A549 (cell line): Measurements from ENCODE around the gene DDX54. TPM values are rescaled to one million over a fixed set of nuclear protein-coding genes. Genes with fewer than 3 reads are reported as not detected.

Experiments used
- ATAC-seq, 2 experiments: fragments of 200-7000 bp in 1 of 2; fragments of >200 bp in 1 of 2; cut with Nextera tagmentation in 1 of 2; cut with Tn5 transposase in 1 of 2; 3 replicates each; pipeline versions ENCODE4 v1.8.0 to v1.9.1; 2018 to 2020; ENCODE audit warnings: mild to moderate bottlenecking in 1 of 2, moderate library complexity in 1 of 2
- CTCF ChIA-PET: fragments of 300-600 bp; sonication (Branson Sonifier 250); formaldehyde crosslinking; extraction: SDS; loops from one replicate; lab custom pipeline; 2021; ENCODE audit warnings: antibody characterized with exemption, inconsistent platforms; lab: Yijun Ruan, JAX
- POLR2A ChIA-PET: fragments of 350-600 bp; formaldehyde crosslinking; extraction: SDS; loops from one replicate; lab custom pipeline; 2021; ENCODE audit warnings: antibody characterized with exemption, inconsistent platforms; lab: Yijun Ruan, JAX
- DNase-seq, 2 experiments: peaks; one replicate each; pipeline versions ENCODE4 v3.0.0 to v3.0.0-alpha.2; 2011 to 2016; ENCODE audit warnings: low read depth in 1 of 2, low spot score in 1 of 2
- FAIRE-seq: peaks from 2 replicates; lab custom pipeline; 2011; peaks lifted over from hg19 to GRCh38; lab: Jason Lieb, UNC
- H3K27ac ChIP-seq, 2 experiments: fragments of >200 bp; sonication (Bioruptor Twin); formaldehyde crosslinking; 3 replicates each; pipeline ENCODE4 v1.5.1; 2016 to 2017
- H3K4me1 ChIP-seq: fragments of >200 bp; sonication (Bioruptor Twin); formaldehyde crosslinking; 3 replicates; pipeline ENCODE4 v1.6.1; 2016
- H3K4me2 ChIP-seq: fragments of >200 bp; sonication (Bioruptor Twin); formaldehyde crosslinking; 3 replicates; pipeline ENCODE4 v1.6.1; 2016
- H3K4me3 ChIP-seq: fragments of >200 bp; sonication (Bioruptor Twin); formaldehyde crosslinking; 3 replicates; pipeline ENCODE4 v1.5.1; 2016
- H3K9me3 ChIP-seq: fragments of >200 bp; sonication (Bioruptor Twin); formaldehyde crosslinking; 3 replicates; pipeline ENCODE4 v1.6.1; 2016
- ATOH8 ChIP-seq: fragments of 250-450 bp; sonication (Bioruptor Pico); IDR thresholded peaks from 2 replicates; pipeline ENCODE4 v1.5.0; 2020; ENCODE audit warnings: low read depth, mild to moderate bottlenecking, moderate library complexity
- BCL3 ChIP-seq: fragments of >200 bp; sonication (Bioruptor Twin); formaldehyde crosslinking; IDR thresholded peaks from 3 replicates; pipeline ENCODE4 v1.6.1; 2016
- CBX2 ChIP-seq: fragments of 200-600 bp; sonication (generic); IDR thresholded peaks from 2 replicates; pipeline ENCODE4 v1.6.1; 2016; ENCODE audit warnings: low read depth, mild to moderate bottlenecking, borderline replicate concordance
- CEBPB ChIP-seq, 2 experiments: fragments of >200 bp in 1 of 2; sonication (Bioruptor Twin) in 1 of 2; formaldehyde crosslinking in 1 of 2; IDR thresholded peaks; 2 replicates each; pipeline ENCODE4 v1.6.1; 2012 to 2016
- CHD2 ChIP-seq: fragments of 150-350 bp; IDR thresholded peaks from 2 replicates; pipeline ENCODE4 v1.6.1; 2014; ENCODE audit warnings: low read length; ENCODE audit not compliant: partially characterized antibody
- CHD4 ChIP-seq: fragments of 200-600 bp; sonication (generic); IDR thresholded peaks from 2 replicates; pipeline ENCODE4 v1.6.1; 2016; ENCODE audit warnings: antibody characterized with exemption, mild to moderate bottlenecking, borderline replicate concordance
- CTCF ChIP-seq: fragments of >200 bp; sonication (Bioruptor Twin); formaldehyde crosslinking; IDR thresholded peaks from 3 replicates; pipeline ENCODE4 v1.5.1; 2016
- E2F6 ChIP-seq: IDR thresholded peaks from 2 replicates; pipeline ENCODE4 v1.6.1; 2012; ENCODE audit warnings: low read depth, borderline replicate concordance
- EHMT2 ChIP-seq: fragments of 200-600 bp; sonication (generic); IDR thresholded peaks from 2 replicates; pipeline ENCODE4 v1.6.1; 2016; ENCODE audit warnings: antibody characterized with exemption, low read depth, mild to moderate bottlenecking, moderate library complexity
- FOSL2 ChIP-seq, 2 experiments: fragments of 450-650 bp in 1 of 2; fragments of >200 bp in 1 of 2; sonication (Bioruptor Twin) in 1 of 2; formaldehyde crosslinking; IDR thresholded peaks; 2 replicates each; pipeline versions ENCODE4 v1.5.0 to v1.6.1; 2016 to 2020; ENCODE audit warnings: mild to moderate bottlenecking in 1 of 2, moderate library complexity in 1 of 2
- FOXS1 ChIP-seq: fragments of 250-450 bp; sonication (Bioruptor Pico); IDR thresholded peaks from 2 replicates; pipeline ENCODE4 v1.5.0; 2020; ENCODE audit warnings: mild to moderate bottlenecking, moderate library complexity
- GATA3 ChIP-seq: IDR thresholded peaks from 2 replicates; pipeline ENCODE4 v1.6.1; 2012; ENCODE audit warnings: borderline replicate concordance
- HES2 ChIP-seq: fragments of >200 bp; sonication (Bioruptor Twin); formaldehyde crosslinking; IDR thresholded peaks from 2 replicates; pipeline ENCODE4 v1.6.1; 2016
- HEYL ChIP-seq: fragments of 250-450 bp; sonication (Bioruptor Pico); IDR thresholded peaks from 2 replicates; pipeline ENCODE4 v1.8.0; 2021; ENCODE audit warnings: mild to moderate bottlenecking, moderate library complexity
- HOXB13 ChIP-seq: fragments of 250-450 bp; sonication (Bioruptor Pico); IDR thresholded peaks from 2 replicates; pipeline ENCODE4 v1.5.0; 2020; ENCODE audit warnings: low read depth, mild to moderate bottlenecking, moderate library complexity
- HOXB5 ChIP-seq: fragments of 250-450 bp; sonication (Bioruptor Pico); IDR thresholded peaks from 2 replicates; pipeline ENCODE4 v1.5.0; 2020; ENCODE audit warnings: mild to moderate bottlenecking, moderate library complexity
- JUNB ChIP-seq: fragments of >200 bp; sonication (Bioruptor Twin); formaldehyde crosslinking; IDR thresholded peaks from 2 replicates; pipeline ENCODE4 v1.6.1; 2016
- MAFK ChIP-seq: fragments of 450-650 bp; IDR thresholded peaks from 2 replicates; pipeline ENCODE4 v1.6.1; 2014; ENCODE audit not compliant: partially characterized antibody
- MAZ ChIP-seq: fragments of 150-350 bp; IDR thresholded peaks from 2 replicates; pipeline ENCODE4 v1.6.1; 2014; ENCODE audit warnings: antibody characterized with exemption, low read depth, low read length, borderline replicate concordance
- NFE2L2 ChIP-seq: fragments of 150-350 bp; conservative IDR thresholded peaks from 2 replicates; pipeline ENCODE4 v1.6.1; 2014; ENCODE audit warnings: low read length
- NPAS2 ChIP-seq: fragments of 250-450 bp; sonication (Bioruptor Pico); IDR thresholded peaks from 2 replicates; pipeline ENCODE4 v1.8.0; 2022; ENCODE audit warnings: mild to moderate bottlenecking, moderate library complexity, borderline replicate concordance
- POLR2A ChIP-seq: IDR thresholded peaks from 2 replicates; pipeline ENCODE4 v1.6.1; 2012; ENCODE audit warnings: mild to moderate bottlenecking, low read length
- RCOR1 ChIP-seq: fragments of 150-350 bp; IDR thresholded peaks from 2 replicates; pipeline ENCODE4 v1.6.1; 2014; ENCODE audit warnings: antibody characterized with exemption, low read length, low read depth
- REST ChIP-seq: fragments of 200-600 bp; sonication (generic); IDR thresholded peaks from 2 replicates; pipeline ENCODE4 v1.6.1; 2016; ENCODE audit warnings: antibody characterized with exemption, mild to moderate bottlenecking, moderate library complexity
- RFX5 ChIP-seq: fragments of 450-650 bp; IDR thresholded peaks from 2 replicates; pipeline ENCODE4 v1.7.1; 2014; ENCODE audit warnings: antibody characterized with exemption, mild to moderate bottlenecking, moderate library complexity
- SMC3 ChIP-seq: fragments of >200 bp; sonication (Bioruptor Twin); formaldehyde crosslinking; IDR thresholded peaks from 3 replicates; pipeline ENCODE4 v1.6.1; 2018; ENCODE audit warnings: inconsistent platforms
- TFCP2L1 ChIP-seq: fragments of 250-450 bp; sonication (Bioruptor Pico); IDR thresholded peaks from 2 replicates; pipeline ENCODE4 v1.5.0; 2021; ENCODE audit warnings: mild to moderate bottlenecking
- TP53 ChIP-seq: fragments of 250-450 bp; sonication (Bioruptor Pico); IDR thresholded peaks from 2 replicates; pipeline ENCODE4 v1.5.0; 2021; ENCODE audit warnings: mild to moderate bottlenecking, moderate library complexity
- USF2 ChIP-seq: fragments of 450-650 bp; IDR thresholded peaks from 2 replicates; pipeline ENCODE4 v1.6.1; 2014; ENCODE audit warnings: antibody characterized with exemption
- WGBS: methylation state at CpG from one replicate; pipeline ENCODE4 v1.1.6; 2017; ENCODE audit errors: missing lambda C conversion rate; 5-methylcytosine and 5-hydroxymethylcytosine counted together
- polyA minus RNA-seq: library from RNA; depleted of rRNA, polyadenylated mRNA; stranded (reverse); fragments of >200 nt; gene quantifications from 2 replicates; pipeline ENCODE4 v1.2.3, GENCODE V29; 2011; rRNA and poly(A)+ RNA removed
- polyA plus RNA-seq, 4 experiments: library from polyadenylated mRNA; depleted of rRNA in 3 of 4; stranded (reverse); fragments of >200 nt; fragmentation: RNase III in 1 of 4; extraction: RNeasy Plus Mini Kit Qiagen cat#74134 plus additional on column Dnase treatment in 1 of 4; gene quantifications; 2 replicates in 3 of 4; 3 replicates in 1 of 4; pipeline ENCODE4 v1.2.3, GENCODE V29; 2011 to 2017

Gene DDX54
- polyA plus RNA-seq (2011; rRNA removed), result 60.6 and 62.4 TPM in 2 replicates
- 88.2 and 92.3 TPM in 2 replicates for polyA plus RNA-seq (2012; cell fraction: cytosol; rRNA removed)
- polyA plus RNA-seq (2012; cell fraction: nucleus; rRNA removed), result 178 and 216 TPM in 2 replicates
- 55.9 to 64.5 TPM (median 62.2 TPM) in 3 replicates for polyA plus RNA-seq (2017; fragmentation: RNase III; extraction: RNeasy Plus Mini Kit Qiagen cat#74134 plus additional on column Dnase treatment)
- 57.6 and 76.8 TPM in 2 replicates for polyA minus RNA-seq

GRCh38 chr12:113185180-113186032 lies at the start of gene DDX54, which contains the start of gene RITA1:
DDX54 (minus strand) TSS chr12:113185478; CDS start chr12:113185451, 27 bp downstream.
RITA1 (plus strand) TSS chr12:113185721; CDS start chr12:113186747, 1,026 bp downstream.
- peak within 1 kb of the TSS; percentile 78 for H3K4me2 ChIP-seq
- H3K27ac ChIP-seq, result peak within 1 kb of the TSS; percentile 96 to 98
- POLR2A ChIA-PET, result interaction anchor here (0.7 to 2.4 kb wide), 9 partner anchors 9 to 236 kb away, joined by 3 to 12 read pairs (median 4); partner anchors contain the start of genes SDSL and TPCN1
- H3K9me3 ChIP-seq, result no peaks in the 10 kb centered on the region
- H3K4me3 ChIP-seq, result peak within 1 kb of the TSS; percentile 89
- FAIRE-seq (no peak), ATAC-seq (peak; percentile 70 to 78), DNase-seq (peak; percentile 51 to 91)
- WGBS, result 0% methylated on average over 31 of the region's 89 CpGs
- CTCF ChIA-PET, result interaction anchor here (0.8 to 3.7 kb wide), 6 partner anchors 8 to 137 kb away, joined by 3 to 20 read pairs (median 4); no protein-coding TSS in a partner anchor
- H3K4me1 ChIP-seq, result peaks cover 21% of the 10 kb centered on the region
- TF ChIP-seq USF2 (peak; percentile 96), ATOH8 (no peak), CTCF (no peak), FOSL2 (IDR thresholded peaks at IDR 0.05) (no peak), FOSL2 (CRISPR knock-in tag; IDR thresholded peaks at IDR 0.05) (peak; percentile 34; the same call in 1 of the 2 replicates), MAFK (no peak), EHMT2 (no peak), POLR2A (peak; percentile 78; the same call in 1 of the 2 replicates), GATA3 (peak; percentile 72), REST (no peak), HOXB5 (CRISPR knock-in tag) (0 out of 2 replicates have a peak, but pooled peaks have one; percentile 61), RCOR1 (no peak), CEBPB (IDR thresholded peaks at IDR 0.05) (no peak), NFE2L2 (no peak), TP53 (CRISPR knock-in tag) (peak; percentile 83), NPAS2 (CRISPR knock-in tag) (no peak), TFCP2L1 (peak; percentile 41; the same call in 1 of the 2 replicates), RFX5 (peak; percentile 60; the same call in 1 of the 2 replicates), CBX2 (no peak), HEYL (CRISPR knock-in tag) (no peak), MAZ (no peak), JUNB (no peak), CHD2 (no peak), HOXB13 (CRISPR knock-in tag) (0 out of 2 replicates have a peak, but pooled peaks have one; percentile 73), BCL3 (peak; percentile 62), SMC3 (no peak), E2F6 (peak; percentile 35; the same call in 1 of the 2 replicates), FOXS1 (CRISPR knock-in tag) (no peak), CHD4 (no peak), HES2 (no peak)
